ENCODE measurements around the gene CSMD2.

The CSMD2 gene

DNA sequence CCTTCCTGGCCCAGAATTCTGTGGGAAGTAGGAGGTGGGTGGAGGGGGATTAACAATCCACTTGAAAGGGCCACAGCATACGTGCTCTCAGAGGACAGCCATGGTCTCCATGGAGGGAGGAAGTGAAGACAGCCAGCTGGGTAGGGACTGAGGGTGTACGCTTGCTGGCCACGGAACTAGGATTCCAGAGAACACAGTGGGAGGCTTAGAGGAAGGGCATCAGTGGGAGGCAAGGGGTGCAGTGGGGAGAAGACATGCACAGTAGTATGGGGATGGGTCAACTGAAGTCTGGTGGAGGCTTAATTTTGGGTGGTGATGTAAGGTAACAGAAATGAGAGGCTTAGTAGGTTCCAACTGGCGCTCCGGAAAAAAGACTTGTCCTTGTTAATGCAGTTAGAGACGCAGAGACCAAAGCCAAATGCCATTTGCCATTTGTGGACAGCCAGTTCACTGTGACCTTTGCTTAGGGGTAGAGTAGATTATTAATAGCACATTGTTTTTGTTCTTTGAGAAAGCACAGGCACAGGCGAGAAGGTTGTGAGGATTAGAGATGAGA is 589.6 kb downstream of the CSMD2 start:
- no peak for DNase-seq

DNA sequence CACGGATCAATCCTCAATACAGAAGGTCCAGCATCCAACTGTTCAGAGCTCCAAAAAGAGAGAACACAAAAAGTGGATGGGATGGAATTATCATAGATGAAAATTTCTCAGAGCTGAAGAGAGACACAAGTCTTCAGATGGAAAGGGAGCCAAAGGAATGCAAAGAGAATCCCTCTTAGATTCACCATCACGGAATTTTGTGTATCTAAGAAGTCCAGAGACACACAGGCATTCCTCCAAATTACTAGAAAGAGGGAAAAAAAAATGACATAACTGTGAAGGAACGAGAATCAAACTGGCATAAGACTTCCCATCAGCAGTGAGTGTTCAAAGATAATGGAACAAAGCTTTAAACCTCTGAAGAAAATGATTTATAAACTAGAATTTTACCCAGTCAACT is 591.4 kb downstream of the CSMD2 start:
- no peak for DNase-seq

DNA sequence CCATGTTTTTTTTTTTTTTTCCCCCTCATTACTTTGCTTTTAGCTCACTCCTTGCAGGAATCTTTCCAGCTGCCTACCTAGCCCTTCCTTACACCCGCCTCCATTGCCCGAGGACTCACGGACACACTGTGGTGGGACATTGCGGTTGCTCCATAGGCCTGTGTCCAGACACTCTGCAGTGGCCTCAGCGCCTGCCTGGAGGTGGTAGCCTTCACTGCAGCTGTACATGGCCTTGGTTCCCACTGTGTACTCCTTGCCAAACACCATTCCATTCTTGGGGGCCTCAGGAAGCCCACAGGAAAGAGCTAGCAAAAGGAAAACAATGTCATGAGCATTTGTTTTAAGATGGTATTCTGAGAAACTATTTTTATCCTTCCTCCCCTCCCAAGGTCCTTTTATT is 592.6 kb downstream of the CSMD2 start:
- DNase-seq: no peak

DNA sequence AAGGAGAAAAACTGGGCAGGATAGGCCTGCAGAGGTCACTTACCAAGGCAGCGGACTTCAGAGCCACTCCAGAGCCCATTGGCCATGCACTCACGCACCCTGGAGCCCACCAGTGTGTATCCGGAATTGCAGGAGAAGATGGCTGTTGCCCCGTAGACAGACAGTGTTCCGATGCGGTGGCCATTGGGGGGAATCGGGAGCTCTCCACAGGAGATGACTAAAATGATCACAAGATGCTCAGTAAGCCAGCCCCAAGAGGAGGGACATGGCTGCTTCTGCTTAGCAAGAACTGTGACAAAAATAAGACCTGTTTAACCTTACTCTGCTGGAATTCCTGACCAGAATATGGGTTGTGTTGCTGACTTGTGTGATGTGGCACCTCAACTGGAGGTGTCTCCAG is 595.7 kb downstream of the CSMD2 start:
- DNase-seq: no peak

DNA sequence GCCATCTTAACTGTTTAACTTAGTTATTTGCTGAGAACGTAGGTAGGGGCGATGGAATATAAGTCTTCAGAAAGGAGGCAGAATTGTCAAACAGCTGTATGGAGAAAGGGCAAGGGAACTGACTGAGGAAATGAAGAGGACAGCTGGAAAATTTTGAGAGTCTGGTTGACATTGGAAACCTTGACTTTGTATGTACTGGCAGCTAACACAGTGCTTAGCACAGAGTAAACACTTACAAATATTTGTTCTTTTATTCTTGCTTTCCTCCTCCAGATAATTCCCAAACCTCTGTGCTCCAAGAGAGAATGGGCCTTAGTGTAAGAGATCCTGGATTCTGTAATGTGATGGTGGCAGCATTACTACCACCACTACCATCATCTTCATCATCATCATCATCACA is 601.3 kb downstream of the CSMD2 start:
- DNase-seq: no peak

DNA sequence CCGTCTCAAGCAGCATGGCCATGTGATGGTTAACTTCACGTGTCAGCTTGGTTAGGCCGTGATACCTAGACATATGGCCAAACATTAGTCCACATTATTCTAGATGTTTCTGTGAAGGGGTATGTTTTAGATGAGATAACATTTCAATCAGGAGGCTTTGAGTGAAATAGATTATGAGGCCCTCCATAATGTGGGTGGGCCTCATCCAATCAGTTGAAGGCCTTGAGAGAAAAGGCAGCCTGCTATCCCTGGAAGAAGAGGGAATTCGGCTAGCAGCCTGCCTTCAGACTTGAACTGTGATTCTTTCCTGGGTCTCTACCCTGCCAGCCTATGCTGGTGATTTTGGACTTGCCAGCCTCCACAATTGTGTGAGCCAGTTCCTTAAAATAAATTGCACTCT is 602.5 kb downstream of the CSMD2 start:
- DNase-seq: no peak

DNA sequence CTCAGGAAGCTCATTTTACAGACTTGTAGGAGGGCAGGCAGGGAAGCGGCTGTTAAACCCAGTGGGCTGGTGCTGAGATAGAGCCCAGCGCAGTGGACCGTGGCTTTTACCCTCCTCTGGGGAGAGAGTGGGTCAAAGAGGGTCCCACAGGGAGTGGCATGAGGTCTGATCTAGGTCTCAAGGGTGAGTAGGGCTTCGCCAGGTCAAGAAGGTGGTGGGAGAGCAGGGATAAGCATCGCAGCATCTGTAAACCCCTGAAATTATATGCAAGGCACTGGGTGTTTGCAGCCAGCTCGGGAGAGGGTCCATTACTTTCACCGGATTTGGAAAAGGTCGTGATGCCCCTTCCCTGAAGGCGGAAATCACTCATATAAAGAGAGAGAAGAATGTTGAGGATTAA is 603.5 kb downstream of the CSMD2 start:
- DNase-seq: no peak

DNA sequence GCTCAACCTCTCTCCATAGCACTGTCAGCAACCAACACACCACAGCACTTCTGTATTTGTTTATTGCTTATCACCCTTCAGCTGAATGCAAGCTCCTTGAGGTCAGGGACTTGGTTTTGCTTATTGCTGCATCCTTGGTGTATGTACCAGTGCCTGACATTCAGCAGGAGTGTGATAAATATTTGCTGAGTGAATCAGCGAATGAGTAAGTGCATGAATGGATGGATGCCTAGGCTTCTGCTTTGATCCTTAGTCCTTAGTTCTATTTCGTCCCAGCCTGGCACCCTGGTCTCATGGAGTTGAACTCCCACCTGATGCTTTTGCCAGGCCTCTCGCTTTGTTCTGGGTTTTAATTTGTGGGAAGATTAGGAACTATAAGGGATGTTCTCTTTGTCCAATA is 604.4 kb downstream of the CSMD2 start:
- no peak for DNase-seq

DNA sequence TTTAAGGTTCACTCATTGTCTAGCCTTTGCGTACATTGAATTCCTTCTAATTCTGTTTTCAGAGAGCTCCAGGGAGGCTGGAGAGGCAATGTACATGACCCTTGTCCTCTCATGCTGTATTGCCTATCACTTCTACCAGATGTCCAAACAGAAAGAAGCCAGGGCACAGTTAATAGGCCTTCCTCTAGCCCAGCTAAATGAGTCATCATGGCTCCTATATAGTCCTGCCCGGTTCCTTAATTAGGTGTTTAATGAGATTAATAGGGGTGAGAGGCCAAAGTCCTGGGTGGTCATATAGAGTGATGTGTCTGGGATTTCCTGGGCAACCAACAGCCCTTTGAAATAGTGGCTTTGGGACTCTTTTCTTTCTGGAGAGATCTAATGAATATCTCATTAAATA is 616.3 kb downstream of the CSMD2 start:
- no peak for DNase-seq

DNA sequence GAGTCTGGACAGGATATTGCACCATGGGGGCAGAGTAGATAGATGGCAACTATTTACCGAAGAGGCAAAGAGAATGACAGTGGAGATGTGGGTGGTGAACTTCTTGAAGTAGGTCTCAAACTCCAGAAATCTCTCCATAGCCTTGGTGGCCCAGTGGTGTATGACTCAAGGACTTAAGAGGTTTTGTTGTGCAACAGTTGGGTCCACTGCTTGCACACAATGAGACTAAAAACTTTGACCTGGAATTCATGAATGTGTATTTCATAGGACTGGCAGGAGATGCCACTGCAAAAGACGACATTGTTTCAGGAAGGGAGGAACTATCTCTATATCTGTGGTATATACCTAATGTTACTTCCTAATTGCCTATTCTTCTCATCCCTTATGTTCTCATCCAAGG is 616.7 kb downstream of the CSMD2 start:
- DNase-seq: no peak

DNA sequence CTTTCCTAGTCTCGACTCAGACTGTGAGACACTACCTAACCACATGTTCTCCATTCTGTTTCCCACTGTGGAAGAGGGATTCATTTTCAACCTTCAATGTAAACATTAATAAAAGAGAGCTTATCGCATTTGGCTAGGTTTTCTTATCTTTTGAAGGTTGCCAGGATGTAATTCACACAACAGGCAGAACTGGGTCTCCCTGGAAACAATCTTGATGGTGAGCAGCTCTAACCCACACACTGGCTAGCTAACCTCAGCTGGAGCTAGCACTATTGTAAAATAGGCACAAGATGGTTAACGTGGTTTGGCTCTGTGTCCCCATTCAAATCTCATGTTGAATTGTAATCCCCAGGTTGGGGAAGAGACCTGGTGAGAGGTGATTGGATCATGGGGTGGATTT is 617.5 kb downstream of the CSMD2 start:
- DNase-seq: no peak

DNA sequence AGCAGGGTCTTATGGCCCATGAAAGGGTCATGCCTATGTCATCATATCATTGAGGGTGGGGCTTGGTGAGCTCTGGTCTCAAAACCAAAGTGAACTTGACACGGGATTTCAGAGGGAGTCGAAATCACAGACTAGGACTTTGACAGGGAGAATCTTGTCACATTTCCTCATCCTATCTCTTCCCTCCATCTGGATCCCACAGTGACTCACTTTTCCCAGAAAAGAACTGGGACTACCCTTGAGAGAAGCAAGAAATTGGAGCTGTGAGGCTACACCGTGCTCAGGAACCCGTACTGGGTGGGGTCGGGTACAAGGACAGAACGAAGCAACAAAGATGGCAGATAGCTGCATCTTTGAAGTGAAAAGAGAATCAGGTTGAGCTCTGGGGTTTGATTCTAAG is 623.1 kb downstream of the CSMD2 start:
- no peak for DNase-seq

DNA sequence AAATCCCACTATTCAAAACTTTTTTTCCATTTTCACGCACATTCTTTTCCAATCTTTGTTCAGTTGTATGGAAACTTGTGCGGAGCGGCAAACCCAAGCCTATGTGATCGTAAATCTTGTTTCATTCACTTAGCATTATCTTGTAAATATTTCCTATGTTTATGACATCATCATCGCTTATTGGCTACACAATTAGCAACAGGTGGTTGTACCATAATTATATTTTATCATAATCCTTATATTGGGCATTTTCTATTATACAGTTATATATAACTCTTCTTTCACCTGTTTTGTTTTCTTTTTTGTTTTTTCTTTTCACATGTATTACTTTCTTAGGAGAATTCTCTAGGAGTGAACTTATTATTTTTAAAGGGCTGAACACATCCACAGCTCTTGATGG is 627.1 kb downstream of the CSMD2 start:
- no peak for DNase-seq

DNA sequence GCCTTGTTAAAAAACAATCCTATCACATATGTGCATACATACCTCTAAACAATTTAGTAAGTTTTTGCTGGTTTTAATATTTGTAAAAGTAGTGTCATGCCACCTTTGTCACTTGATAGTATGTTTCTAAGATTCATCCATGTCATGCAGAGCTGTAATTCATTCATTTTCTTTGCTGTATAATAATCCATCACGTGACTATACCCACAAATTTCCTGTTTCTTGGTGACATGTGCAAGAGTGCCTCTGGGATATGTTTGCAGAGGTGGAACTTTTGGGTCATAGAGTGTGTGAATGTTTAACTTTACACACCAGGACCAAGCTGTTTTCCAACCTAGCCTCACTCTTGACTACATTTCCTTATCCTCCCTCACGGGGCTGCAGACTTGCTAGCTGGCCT is 629.7 kb downstream of the CSMD2 start:
- no peak for DNase-seq

DNA sequence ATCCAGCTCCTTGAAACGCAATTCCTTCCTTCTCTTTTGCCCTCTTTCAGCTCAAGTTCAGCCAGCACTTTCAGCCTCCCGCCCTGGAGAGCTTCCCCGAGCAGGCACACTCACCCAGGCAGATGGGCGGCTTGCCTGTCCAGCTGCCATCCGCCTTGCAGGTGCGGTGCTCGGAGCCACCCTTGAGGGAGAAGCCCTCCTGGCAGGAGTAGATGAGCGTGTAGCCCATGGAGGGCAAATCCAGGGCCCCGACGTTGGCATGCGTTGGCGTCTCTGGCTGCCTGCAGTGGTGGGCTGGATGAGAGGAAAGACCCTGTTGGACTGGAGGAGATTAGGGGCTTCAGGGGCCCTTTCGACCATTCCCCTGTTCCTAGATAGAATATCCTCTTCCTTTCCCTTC is 632.1 kb downstream of the CSMD2 start:
- no peak for DNase-seq

DNA sequence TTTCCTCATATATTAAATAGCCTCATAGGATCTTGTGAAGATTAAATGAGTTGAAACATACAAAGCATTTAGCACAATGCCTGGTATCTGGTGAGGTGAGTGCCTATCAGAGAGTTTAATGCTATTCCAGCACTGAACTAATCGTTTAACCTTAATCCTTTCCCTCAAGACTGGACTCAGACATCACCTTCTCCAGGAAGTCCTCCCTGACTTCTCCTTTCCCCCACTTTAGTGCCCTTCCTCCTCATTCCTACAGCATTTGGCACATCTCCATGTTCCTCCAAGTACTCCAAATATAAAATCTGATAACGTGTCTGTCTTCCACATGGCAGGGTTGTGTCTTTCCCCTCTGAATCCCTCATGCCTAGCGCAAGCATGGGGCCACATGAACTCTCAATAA is 632.8 kb downstream of the CSMD2 start:
- DNase-seq: no peak

DNA sequence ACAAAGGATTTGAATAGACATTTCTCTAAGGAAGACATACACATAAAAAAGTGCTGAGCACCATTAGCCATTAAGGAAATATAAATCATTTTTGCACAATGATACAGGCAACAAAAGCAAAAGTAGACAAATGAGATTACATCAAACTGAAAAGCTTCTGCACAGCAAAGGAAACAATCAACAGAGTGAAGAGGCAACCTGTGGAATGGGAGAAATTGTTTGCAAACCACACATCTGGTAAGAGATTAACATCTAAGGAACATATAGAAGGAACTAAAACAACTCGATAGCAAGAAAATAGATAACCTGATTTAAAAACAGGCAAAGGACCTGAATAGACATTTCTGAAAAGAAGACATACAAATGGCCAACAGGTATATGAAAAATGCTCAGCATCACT is 635.1 kb downstream of the CSMD2 start:
- DNase-seq: no peak

DNA sequence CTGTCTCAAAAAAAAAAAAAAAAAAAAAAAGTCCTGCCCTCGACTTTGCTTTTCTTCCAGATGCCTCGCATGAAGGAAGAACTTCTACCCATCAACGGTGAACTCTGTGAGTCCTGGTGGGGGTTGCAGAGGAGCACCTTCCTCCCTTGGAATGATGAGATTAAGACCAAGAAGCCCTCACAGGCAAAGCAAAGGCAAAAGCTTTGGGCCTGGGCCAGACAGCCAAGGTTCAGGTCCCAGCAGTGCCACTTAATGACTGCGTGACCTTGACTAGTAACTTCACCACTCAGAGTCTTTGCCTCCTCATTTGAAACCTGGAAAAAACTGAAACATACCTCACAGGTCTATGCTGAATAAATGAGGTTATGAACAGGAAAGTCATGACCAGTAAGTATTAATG is 637.1 kb downstream of the CSMD2 start:
- no peak for DNase-seq

DNA sequence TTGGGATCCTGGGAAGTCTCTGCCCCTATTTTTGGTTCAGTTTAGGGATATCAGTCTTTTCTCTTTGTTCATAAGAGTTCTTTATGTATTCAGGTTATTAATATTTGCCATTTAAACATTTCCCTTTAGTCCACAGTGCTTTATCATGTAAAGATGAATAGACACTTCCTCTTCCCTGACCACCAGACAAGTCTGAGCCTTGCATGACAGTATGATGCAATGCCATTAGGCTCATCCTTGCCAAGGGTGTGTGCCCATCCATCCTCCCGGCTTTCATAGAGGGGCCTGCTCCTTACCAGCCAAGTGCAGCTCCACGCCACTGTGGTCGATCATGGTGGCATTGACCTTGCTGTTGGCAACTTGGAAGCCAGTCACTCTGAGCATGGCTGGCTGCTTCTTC is 640.4 kb downstream of the CSMD2 start:
- DNase-seq: no peak

DNA sequence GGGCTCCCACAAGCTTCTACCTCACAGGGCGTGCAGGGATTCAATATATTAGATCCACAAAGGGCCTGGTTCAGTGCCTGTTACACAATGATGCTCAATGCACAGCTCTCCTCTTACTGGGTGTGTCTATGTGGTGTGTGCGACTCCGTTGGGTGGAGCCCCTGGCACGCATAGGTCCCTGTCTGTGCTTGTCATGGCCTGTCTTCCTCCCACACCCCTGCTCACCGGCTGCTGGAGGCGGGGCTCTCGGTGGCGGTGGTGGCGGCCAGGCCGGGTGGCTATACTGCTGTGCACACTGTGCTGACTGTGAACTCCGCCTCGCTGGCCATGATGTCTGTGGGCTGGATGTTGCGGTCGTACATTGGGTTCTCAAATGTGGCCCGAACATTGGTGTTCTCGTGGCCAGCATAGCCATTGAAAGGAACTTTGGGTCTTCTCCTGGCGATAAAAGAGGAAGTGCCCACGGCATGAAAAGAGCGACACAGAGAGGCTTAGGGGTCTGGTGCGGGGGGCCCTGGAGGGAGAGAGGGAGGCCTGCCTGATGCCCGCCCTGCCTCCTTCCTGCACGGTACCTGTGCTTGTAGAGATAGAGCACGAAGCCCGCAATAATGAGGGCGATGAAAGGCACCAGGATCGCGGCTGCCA is 645.7 kb downstream of the CSMD2 start:
- DNase-seq: no peak

DNA sequence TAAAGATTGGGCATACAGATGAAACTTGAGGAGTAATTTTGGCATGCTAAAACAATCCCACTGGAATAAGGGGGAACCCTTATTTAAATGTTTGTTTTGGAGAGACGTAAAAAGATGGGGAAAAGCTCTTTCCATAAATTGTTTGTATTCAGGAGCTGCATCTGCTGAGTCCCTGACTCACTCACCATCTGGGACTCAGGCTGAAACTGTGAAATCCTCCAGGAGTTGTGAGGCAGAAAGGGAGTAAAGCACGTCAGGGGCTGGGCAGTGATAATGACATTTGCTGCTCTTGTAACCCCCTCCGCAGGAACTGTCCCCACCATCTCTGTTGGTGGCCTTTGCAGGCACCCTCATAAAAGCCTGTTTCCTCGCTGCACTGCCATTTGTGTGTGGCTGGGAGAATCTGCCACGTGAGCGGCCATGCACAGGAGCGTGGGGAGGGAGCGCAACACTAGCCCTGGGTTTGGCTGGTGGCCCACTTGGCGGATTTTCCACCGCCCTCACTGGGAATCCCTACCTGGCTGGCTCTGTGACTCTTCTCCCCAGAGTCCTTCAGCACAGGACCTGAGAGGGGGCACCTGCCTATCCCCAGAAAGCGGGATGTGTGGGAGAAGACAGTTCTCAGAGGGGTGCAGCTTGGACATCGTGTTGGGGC is 647.3 kb downstream of the CSMD2 start:
- no peak for DNase-seq

DNA sequence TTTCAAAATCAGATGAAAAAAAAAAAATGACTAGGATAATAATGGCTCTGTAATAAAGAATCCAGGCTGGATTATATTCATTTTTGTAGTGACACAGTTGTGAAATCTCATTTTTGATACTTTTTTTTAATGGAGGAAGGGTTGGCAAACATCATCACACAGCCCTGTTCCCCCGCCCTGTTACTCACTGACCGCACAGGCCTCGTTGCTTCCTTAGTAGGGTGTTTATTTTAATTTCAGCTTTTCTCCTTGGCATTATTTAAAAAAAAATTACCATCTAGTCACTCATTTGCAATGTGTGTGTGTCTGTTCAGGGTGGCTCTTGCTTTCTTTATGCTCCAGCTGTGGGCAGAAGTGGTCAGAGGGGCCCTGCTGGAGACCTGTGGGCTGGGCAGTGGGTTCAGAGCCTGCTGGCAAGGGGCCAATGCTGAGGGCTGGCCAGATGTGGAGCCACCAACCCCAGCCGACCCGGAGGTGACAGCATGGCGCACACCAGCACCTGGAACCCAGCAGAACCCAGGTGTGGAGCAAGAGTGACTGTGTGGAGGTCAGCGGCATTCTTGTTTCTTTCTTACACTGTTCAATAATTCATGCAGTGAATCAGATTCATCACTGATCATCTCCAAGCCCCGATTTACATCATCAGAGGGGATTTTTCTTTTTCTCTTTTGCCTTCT is 648.0 kb downstream of the CSMD2 start:
- DNase-seq: no peak

DNA sequence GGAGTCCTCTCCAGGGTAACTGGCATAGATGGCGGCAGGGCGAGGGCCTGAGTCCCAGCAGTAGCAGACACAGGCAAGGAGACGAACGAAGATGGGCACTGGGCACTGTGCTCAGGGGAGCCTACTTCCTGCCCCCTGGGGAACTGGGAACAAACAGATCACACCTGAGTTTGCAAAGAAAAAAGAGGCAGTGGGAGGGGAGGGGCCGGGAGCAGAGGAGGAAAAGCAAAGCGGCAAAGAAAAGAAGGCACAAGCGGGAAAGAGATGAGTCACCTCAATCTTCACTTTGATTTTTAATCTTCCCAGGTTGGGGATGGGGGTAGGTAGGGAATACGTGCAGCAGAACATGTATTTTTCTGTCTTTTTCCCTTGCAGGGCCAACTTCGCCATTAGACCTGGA is 648.6 kb downstream of the CSMD2 start:
- DNase-seq: no peak

DNA sequence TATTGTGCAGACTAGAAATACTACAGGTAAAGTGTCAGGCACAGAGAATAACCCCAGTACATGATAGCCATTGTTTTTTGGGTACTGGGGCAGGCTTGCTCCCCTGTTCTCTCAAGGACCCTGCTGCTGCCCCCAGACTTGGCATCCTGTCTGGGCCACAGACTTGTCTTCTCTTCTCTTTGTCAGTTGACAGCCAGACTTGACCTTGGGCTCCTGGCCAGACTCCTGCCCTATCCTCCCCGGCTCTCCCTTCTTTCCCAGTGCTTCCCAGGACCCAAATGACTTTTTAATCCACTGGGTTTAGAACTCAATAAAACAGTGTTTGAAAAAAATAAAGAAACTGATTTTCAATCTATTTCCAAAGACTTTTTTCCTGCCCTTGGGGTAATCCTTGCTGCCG is 649.4 kb downstream of the CSMD2 start:
- DNase-seq: no peak

Data from NCI-H1436 treated with DMSO at 0.1 percent for 48 hours (cell line).